Activated gamma-delta T cell treated with Interleukin-2 at 50 U/mL for 16 hours (primary cell): ENCODE results near the gene KHNYN.
"Not testable (repeated sequence)": the region's sequence is repeated elsewhere in the genome, so short reads cannot be mapped to it uniquely, and the experiment has no call there.

Experiments used
- DNase-seq: peaks from one replicate; pipeline ENCODE4 v3.0.0-alpha.2; 2020

Gene KHNYN

GRCh38 chr14:24429395-24430142 lies at the start of gene KHNYN, which contains the start of gene CBLN3:
Gene KHNYN, plus strand, starts transcription at chr14:24429954. Its CDS starts 777 bp downstream, at chr14:24430731.
Gene CBLN3, minus strand, starts transcription at chr14:24429668. Its CDS starts 614 bp downstream, at chr14:24429054.
- peak; percentile 86 for DNase-seq

DNA sequence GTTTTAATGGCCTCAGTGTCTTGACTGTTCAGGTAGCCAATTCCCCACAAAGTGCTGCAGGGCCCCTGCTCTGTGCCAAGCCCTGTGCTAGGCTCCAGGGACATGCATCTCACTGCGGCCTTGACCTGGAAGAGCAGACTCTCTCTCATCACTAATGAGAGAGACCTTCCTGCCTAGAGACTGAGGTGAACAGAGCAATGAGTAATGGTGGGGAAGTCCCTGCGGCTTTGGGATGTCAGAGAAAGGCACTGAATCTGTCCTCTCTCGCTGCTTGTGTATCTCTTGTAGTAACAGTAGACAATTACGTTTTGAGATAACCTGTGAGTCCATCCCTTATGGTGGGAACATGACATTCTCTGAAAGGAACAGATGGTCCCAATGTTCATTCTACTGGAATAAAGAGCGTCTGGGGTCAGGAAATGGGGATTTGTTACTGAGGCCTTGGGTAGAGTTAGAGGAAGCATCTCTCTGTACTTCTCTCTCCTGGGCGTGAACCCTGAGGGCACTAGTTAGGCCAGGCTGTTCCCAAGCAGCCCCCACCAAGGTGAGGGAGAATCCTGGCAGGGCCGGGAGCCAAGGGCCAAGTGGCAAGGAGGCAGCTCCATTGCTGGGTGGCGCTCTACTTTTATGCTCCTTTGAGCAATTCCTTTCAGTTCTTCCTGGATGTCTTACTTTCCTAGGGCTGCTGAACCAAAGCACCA lies 48.2 kb upstream of the KHNYN start:
- no peak for DNase-seq

DNA sequence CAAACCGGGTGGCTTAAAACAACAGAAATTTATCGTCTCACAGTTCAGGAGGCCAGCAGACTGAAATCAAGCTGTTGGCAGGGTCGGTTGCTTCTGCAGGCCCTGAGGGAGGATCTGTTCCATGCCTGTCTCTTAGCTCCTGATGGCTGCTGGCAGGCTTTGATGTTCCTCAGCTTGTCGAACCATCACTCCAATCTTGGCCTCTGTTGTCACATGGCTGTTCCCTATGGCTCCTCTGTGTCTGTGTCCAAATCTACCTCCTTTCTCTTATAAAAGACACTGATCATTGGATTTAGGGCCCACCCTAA lies 47.7 kb upstream of the KHNYN start:
- DNase-seq, result no peak

- no peak for DNase-seq
Measured at GRCh38 chr14:24384169-24384568, 45.6 kb upstream of the KHNYN start.

DNA sequence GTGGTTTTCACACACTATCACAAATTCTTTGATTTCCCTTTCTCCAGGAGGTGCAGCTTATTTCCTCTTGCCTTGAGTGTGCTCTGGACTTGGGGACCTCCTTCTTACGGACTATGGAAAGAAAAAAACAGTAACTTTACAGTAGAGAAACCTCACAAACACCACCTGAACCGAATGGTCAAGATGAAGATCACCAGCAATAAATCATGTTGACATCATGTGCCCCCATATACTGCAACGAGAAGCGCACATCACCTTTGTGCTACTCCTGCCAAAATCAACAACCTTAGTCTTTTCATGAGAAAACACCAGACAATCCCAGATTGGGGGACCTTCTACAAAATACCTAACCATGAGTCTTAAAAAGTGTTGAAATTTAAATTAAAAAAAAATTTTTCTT lies 44.2 kb upstream of the KHNYN start:
- DNase-seq, result no peak

DNA sequence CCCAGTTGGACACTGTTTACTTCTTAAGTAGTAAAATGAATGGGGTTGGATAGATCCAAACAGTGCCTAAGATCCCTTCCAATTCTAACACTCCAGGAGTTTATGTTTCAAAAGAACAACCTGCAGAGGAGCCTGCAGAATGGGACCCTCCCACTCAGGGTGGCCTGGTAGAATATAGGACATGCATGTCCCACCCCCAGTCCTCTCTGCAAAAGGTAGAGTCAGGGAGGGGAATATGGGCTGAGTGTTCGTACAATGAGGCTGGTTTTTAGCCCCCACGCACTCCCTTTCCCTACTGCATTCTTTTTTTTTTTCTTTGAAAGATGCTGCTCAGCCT lies 42.8 kb upstream of the KHNYN start:
- DNase-seq, result no peak

- DNase-seq, result not testable (repeated sequence)
Measured at GRCh38 chr14:24387579-24387978, 42.2 kb upstream of the KHNYN start.

GRCh38 chr14:24388474-24389179 lies 41.1 kb upstream of the KHNYN start:
- no peak for DNase-seq

GRCh38 chr14:24389226-24389848 lies 40.4 kb upstream of the KHNYN start:
- no peak for DNase-seq

- no peak for DNase-seq
Measured at GRCh38 chr14:24390701-24391468, 38.9 kb upstream of the KHNYN start.

DNA sequence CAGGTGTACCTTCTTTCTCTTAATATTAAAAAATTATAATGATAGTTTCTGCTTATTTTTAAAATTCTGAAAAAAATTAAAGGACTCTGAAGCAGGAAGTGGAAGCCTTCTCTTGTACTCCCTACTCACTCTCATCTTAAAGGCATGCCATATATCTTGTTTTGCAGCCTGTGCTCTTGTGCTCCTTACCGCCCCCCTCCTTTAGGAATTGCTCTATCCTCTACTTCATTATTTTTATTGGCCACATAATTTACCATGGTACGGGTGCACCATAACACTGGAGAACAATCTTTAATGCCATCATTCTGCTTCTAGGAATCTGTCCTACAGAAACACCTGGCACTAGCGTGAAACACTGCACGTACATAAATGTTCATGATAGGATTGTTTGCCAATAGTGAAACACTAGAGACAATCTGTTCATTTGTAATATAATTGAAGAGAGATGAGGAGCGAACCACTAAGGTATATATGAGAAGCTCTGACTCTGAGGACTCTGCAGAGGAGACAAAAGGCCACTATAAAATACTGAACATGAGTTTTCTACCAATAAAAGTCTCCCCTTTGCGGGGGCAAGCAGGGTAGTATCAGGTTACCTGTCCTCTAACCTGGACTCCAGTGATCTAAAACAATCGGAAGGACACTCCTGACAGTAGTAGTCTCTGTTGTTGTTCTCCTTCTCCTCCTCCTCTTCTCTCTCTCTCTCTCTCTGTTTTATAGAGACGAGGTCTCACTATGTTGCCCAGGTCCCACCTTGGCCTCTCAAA lies 37.2 kb upstream of the KHNYN start:
- DNase-seq, result no peak

DNA sequence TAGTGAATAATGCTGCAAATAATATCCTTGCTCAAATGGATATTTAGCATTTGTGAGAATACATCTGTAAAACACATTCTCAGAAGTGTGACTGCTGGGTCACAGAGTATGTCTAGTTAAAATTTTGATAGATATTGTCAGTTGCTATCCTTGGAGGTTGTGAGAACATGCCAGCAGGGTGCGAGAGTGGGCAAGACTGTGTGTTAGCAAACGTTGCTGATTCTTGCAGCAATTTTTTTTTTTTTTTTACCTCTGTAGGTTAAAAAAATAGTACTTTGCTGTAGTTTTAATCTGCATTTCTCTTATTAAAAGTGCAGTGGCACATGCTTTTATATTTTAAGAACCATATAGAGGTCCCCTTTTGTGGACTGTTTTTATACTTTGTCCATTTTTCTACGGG lies 35.5 kb upstream of the KHNYN start:
- no peak for DNase-seq

DNA sequence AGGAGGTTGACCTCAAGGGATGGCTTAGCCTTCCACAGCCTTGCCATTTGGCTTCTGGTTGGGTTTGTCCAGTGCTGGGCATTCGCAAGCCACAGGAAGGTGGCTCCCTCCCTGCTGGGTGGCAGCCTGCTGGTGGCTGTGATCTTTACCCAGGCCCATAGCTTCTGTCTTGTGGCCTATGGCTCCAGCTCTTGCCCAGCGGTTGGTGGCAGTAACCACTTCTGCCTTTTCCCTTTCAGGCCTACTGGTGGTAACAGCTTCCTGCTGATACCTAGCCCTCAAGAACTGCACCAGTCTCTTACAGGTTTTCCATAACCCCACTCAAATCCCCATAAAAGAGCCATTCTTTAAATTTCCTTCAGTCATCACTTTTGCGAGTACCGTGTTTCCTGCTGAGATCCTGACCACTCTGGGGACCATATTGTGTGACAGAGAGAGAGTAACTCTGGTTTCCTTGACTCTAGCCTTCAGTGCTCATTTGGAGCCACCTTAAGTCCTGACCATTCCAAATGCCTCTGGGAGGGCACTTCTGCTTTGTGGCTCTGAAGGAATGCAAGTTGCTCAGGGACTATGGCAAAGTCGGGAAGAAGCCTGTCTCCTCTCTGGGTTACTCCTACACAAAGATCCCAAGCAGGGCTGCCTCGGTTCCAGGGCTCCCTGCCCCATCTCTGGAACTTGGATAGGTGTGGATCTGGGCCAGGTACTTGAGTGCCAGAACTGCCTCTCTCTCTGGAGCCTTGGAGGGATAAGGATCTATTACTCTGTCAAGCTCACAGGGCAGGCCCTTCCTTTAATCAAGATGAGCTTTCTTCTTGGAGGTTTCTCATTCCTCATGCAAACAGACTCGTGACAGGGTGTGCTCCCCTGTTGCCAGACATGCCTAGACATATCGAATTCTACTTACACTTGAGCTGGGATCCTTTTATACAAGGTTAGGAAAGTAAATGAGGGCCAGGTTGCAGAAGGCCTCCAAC lies 33.9 kb upstream of the KHNYN start:
- no peak for DNase-seq

- DNase-seq, result no peak
Measured at GRCh38 chr14:24397639-24398292, 32.0 kb upstream of the KHNYN start.

- DNase-seq, result no peak
Measured at GRCh38 chr14:24398293-24398652, 31.5 kb upstream of the KHNYN start.

DNA sequence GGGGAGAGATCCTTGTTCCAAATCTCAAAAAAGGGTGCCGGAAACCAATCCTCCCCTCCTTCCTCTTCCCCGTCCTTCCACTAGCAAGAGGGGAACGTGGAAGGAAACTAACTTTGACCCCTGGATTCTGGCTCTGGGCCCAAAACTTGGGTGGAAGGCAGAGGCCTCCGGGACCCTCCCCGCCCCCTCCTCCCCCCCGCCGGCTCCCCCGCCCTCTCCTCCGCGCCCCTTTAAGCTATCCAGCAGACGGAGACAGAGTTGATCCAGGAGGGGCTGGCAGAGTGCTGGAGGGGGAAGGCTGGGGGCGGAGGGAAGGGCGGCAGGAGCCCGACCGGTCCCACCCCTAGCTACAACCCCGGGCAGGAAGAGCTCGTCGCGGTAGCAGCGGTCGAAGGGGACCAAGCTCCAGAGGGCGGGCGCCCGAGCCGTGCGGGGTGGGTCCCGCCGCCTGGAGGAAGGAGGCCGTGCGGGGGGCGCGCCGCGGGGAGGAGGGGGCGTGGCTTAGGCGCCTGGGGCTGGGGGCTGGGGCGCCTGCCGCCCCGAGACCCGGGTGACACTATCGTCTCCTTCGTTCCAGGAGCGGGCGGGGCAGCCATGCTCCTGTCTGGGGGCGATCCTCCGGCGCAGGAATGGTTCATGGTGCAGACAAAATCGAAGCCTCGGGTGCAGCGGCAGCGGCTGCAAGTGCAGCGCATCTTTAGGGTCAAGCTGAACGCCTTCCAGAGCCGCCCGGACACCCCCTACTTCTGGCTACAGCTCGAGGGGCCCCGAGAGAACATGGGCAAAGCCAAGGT lies 30.9 kb upstream of the KHNYN start, which contains the start of gene NYNRIN:
Gene NYNRIN, plus strand, starts transcription at position 351 of the 794 bp plus-strand sequence. Its CDS starts 244 bp downstream, at position 595.
- DNase-seq, result peak; percentile 30

- no peak for DNase-seq
Measured at GRCh38 chr14:24399447-24399822, 30.3 kb upstream of the KHNYN start.

- DNase-seq, result no peak
Measured at GRCh38 chr14:24399999-24400718, 29.6 kb upstream of the KHNYN start.
